ENCODE measurements around the gene MLC1. TPM values are rescaled to one million over a fixed set of nuclear protein-coding genes. Genes with fewer than 3 reads are reported as not detected.

Gene MLC1
- total RNA-seq, 1 experiment from 2014 or later, result not detected

GRCh38 chr22:50107529-50107928 is 22.3 kb upstream of the MLC1 start:
- POLR2A ChIA-PET, result no interaction called here
- CTCF ChIA-PET, result interaction anchor here (0.6 kb wide), 1 partner anchor 43 kb away, joined by 3 read pairs; no protein-coding TSS in a partner anchor
- no peaks in the 10 kb centered on the region for H3K9me3 ChIP-seq (ENCODE audit: control insufficient read depth, insufficient read depth, low read depth, low read length)
- H3K27ac ChIP-seq (ENCODE audit: low read length), result no peak overlapping the region
- H3K4me3 ChIP-seq (ENCODE audit: low read depth in 2 of 2, low read length in 2 of 2), result no peak overlapping the region
- BruUV-seq (replicated peaks), result no TSS peak
- in situ Hi-C loops (cut with HindIII; ENCODE audit: low pct_unique_long_range_greater_than_20kb, low sequenced_read_pairs), result no loop called here
- TF ChIP-seq CTCF (IDR thresholded peaks at IDR 0.05) (no peak), TCF7L2 (IDR thresholded peaks at IDR 0.05; ENCODE audit: low read depth, low read length) (no peak), POLR2AphosphoS5 (IDR thresholded peaks at IDR 0.05; ENCODE audit: low read depth, low read length) (no peak), SIN3A (IDR thresholded peaks at IDR 0.05; ENCODE audit: borderline replicate concordance, insufficient read depth, low read depth, low read length) (no peak), REST (IDR thresholded peaks at IDR 0.05; ENCODE audit: insufficient read depth in 1 of 2, low read depth in 2 of 2, low read length in 1 of 2) (no peak)
- H3K36me3 ChIP-seq (ENCODE audit: control insufficient read depth, insufficient read depth, low read length), result no peaks in the 10 kb centered on the region
- intact Hi-C loops (cut with micrococcal nuclease; ENCODE audit: unreplicated experiment), result no loop called here
- no peaks in the 10 kb centered on the region for H3K27me3 ChIP-seq (ENCODE audit: control insufficient read depth, insufficient read depth, low read length)
- DNase-seq (ENCODE audit: low read depth, low spot score) (no peak), ATAC-seq (no peak)
- H3K4me1 ChIP-seq (ENCODE audit: control insufficient read depth, insufficient read depth, low read length), result no peaks in the 10 kb centered on the region

GRCh38 chr22:50105208-50106100 is 20.2 kb upstream of the MLC1 start:
- CTCF ChIA-PET, result no interaction called here

More at GRCh38 chr22:50105208-50106100, 20.2 kb upstream of the MLC1 start:
- Histone ChIP-seq H3K4me1 (ENCODE audit: control insufficient read depth, insufficient read depth, low read length) (no peaks in the 10 kb centered on the region), H3K4me3 (ENCODE audit: low read depth in 2 of 2, low read length in 2 of 2) (no peak overlapping the region), H3K9me3 (ENCODE audit: control insufficient read depth, insufficient read depth, low read depth, low read length) (no peaks in the 10 kb centered on the region), H3K27me3 (ENCODE audit: control insufficient read depth, insufficient read depth, low read length) (no peaks in the 10 kb centered on the region), H3K27ac (ENCODE audit: low read length) (no peak overlapping the region), H3K36me3 (ENCODE audit: control insufficient read depth, insufficient read depth, low read length) (no peaks in the 10 kb centered on the region)
- ATAC-seq, result no peak
- no peak for DNase-seq (ENCODE audit: low read depth, low spot score)
- intact Hi-C loops (cut with micrococcal nuclease; ENCODE audit: unreplicated experiment), result no loop called here
- POLR2A ChIA-PET, result interaction anchor here (0.7 kb wide), 1 partner anchor 11 kb away, joined by 8 read pairs; no protein-coding TSS in a partner anchor
- in situ Hi-C loops (cut with HindIII; ENCODE audit: low pct_unique_long_range_greater_than_20kb, low sequenced_read_pairs), result no loop called here
- TF ChIP-seq POLR2AphosphoS5 (IDR thresholded peaks at IDR 0.05; ENCODE audit: low read depth, low read length) (no peak), SIN3A (IDR thresholded peaks at IDR 0.05; ENCODE audit: borderline replicate concordance, insufficient read depth, low read depth, low read length) (no peak), TCF7L2 (IDR thresholded peaks at IDR 0.05; ENCODE audit: low read depth, low read length) (no peak), CTCF (IDR thresholded peaks at IDR 0.05) (no peak), REST (IDR thresholded peaks at IDR 0.05; ENCODE audit: insufficient read depth in 1 of 2, low read depth in 2 of 2, low read length in 1 of 2) (no peak)
- no TSS peak for BruUV-seq (replicated peaks)
